A673 (cell line): ENCODE data around the gene C12orf42. TPM values are rescaled to one million over a fixed set of nuclear protein-coding genes. Genes with fewer than 3 reads are reported as not detected.

ENCODE experiments used
- BruUV-seq: library from RNA; stranded (reverse); fragments of 400-500 nt; replicated peaks from 2 replicates; lab custom pipeline; 2021; lab: Mats Ljungman, UMichigan
- CTCF ChIA-PET: fragments of 300-600 bp; sonication (Branson Sonifier 250); formaldehyde crosslinking; loops from one replicate; lab custom pipeline; 2022; ENCODE audit warnings: antibody characterized with exemption; lab: Charles Lee
- POLR2A ChIA-PET: fragments of 300-600 bp; sonication (Branson Sonifier 250); formaldehyde crosslinking; loops from one replicate; lab custom pipeline; 2022; ENCODE audit warnings: antibody characterized with exemption; ENCODE audit not compliant: low non-redundant PET; lab: Charles Lee
- DNase-seq: peaks from one replicate; pipeline ENCODE4 v3.0.0-alpha.2; 2015; ENCODE audit warnings: low spot score
- H3K27ac ChIP-seq: fragments of 200-600 bp; sonication (generic); 2 replicates; pipeline ENCODE4 v1.5.1; 2016; ENCODE audit warnings: mixed run types, low read depth, mild to moderate bottlenecking, mixed read lengths, antibody characterized with exemption, low read length; ENCODE audit not compliant: poor library complexity, severe bottlenecking
- H3K27me3 ChIP-seq: fragments of 200-600 bp; sonication (generic); replicated peaks from 2 replicates; pipeline ENCODE4 v1.6.1; 2017; ENCODE audit warnings: mixed run types, low read depth, mild to moderate bottlenecking, mixed read lengths, antibody characterized with exemption, low read length; ENCODE audit not compliant: insufficient read depth, poor library complexity
- H3K36me3 ChIP-seq: fragments of 200-600 bp; sonication (generic); 2 replicates; pipeline ENCODE4 v1.6.1; 2016; ENCODE audit warnings: mixed run types, mild to moderate bottlenecking, mixed read lengths, antibody characterized with exemption, low read length; ENCODE audit not compliant: insufficient read depth, poor library complexity, severe bottlenecking
- H3K4me1 ChIP-seq: fragments of 200-600 bp; sonication (generic); 2 replicates; pipeline ENCODE4 v1.6.1; 2017; ENCODE audit warnings: mixed run types, mild to moderate bottlenecking, mixed read lengths, antibody characterized with exemption, low read length; ENCODE audit not compliant: insufficient read depth, poor library complexity, severe bottlenecking
- H3K4me3 ChIP-seq: fragments of 200-600 bp; sonication (generic); 2 replicates; pipeline ENCODE4 v1.5.1; 2016; ENCODE audit warnings: low read depth, mixed run types, mild to moderate bottlenecking, mixed read lengths, low read length; ENCODE audit not compliant: poor library complexity, severe bottlenecking
- H3K9me3 ChIP-seq: fragments of 200-600 bp; sonication (generic); 2 replicates; pipeline ENCODE4 v1.6.1; 2016; ENCODE audit warnings: mixed run types, low read depth, mild to moderate bottlenecking, mixed read lengths, antibody characterized with exemption, low read length; ENCODE audit not compliant: poor library complexity, severe bottlenecking
- EZH2 ChIP-seq: fragments of 200-600 bp; sonication (generic); IDR thresholded peaks from 2 replicates; pipeline ENCODE4 v1.6.1; 2017; ENCODE audit warnings: borderline replicate concordance, low read depth, mild to moderate bottlenecking, mixed read lengths, antibody characterized with exemption, low read length; ENCODE audit not compliant: poor library complexity, severe bottlenecking
- intact Hi-C: fragments of 100-400 bp; cut with micrococcal nuclease; formaldehyde crosslinking; loops from one replicate; pipeline ENCODE4 v1.10.0; 2022; ENCODE audit not compliant: unreplicated experiment
- total RNA-seq: library from RNA; stranded (reverse); gene quantifications from 2 replicates; pipeline ENCODE4 v1.2.3, GENCODE V29; 2021
- TF ChIP-seq, protein P1 (sequence below): fragments of 300-800, 200-600 bp; sonication (generic); conservative IDR thresholded peaks from 2 replicates; pipeline ENCODE4 v1.5.1; 2017; ENCODE audit warnings: low read depth, mild to moderate bottlenecking, antibody characterized with exemption, low read length, moderate library complexity, mixed read lengths

The C12orf42 gene
- total RNA-seq, 1 experiment from 2014 or later = not detected

DNA sequence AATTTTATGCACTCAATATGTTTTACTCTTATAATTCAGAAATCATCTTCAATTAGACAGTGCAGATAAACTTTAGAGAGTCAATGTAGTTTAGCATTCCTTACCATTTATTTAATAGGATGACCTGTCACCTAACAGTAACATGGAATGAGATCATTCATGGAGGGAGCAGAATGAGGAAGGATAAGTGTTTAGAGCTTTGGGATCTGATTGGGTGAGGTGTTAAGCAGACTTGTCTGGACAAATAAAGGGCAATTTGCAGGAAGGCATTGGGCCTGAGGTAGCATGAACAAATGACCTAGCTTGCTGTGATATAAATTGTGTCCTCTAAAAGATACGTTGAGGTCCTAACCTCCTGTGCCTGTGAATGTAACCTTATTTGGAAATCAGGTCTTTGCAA lies 187.4 kb downstream of the C12orf42 start:
- Histone ChIP-seq H3K27ac (no peak overlapping the region), H3K4me1 (no peaks in the 10 kb centered on the region), H3K36me3 (no peaks in the 10 kb centered on the region), H3K27me3 (peaks cover 11% of the 10 kb centered on the region), H3K9me3 (no peaks in the 10 kb centered on the region), H3K4me3 (no peak overlapping the region)
- intact Hi-C loops = no loop called here
- BruUV-seq = no TSS peak
- no peak for DNase-seq
- ChIA-PET CTCF (no interaction called here), POLR2A (no interaction called here)
- TF ChIP-seq EZH2 = no peak
- TF ChIP-seq, protein P1, sequence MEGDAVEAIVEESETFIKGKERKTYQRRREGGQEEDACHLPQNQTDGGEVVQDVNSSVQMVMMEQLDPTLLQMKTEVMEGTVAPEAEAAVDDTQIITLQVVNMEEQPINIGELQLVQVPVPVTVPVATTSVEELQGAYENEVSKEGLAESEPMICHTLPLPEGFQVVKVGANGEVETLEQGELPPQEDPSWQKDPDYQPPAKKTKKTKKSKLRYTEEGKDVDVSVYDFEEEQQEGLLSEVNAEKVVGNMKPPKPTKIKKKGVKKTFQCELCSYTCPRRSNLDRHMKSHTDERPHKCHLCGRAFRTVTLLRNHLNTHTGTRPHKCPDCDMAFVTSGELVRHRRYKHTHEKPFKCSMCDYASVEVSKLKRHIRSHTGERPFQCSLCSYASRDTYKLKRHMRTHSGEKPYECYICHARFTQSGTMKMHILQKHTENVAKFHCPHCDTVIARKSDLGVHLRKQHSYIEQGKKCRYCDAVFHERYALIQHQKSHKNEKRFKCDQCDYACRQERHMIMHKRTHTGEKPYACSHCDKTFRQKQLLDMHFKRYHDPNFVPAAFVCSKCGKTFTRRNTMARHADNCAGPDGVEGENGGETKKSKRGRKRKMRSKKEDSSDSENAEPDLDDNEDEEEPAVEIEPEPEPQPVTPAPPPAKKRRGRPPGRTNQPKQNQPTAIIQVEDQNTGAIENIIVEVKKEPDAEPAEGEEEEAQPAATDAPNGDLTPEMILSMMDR = no peak

DNA sequence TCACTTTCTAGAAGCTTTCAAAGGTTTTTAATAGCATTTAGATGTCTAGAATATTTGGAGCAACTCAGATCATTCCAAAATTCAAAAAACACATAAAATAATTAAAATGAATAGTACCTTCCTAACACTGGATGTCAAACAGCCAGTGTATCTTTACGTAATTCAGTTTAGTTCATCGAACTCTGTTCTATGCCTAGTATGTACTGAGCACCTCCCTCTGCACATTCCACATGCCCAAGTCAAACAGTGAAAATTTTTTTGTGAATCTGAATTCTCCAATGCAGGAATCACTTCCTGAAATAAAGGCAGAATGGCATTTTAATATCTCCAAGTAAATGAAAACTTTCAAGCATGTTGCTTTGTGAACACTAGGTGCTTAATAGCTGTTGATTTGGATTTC lies 192.3 kb downstream of the C12orf42 start:
- Histone ChIP-seq H3K4me3 (no peak overlapping the region), H3K27me3 (peaks cover 44% of the 10 kb centered on the region), H3K9me3 (no peaks in the 10 kb centered on the region), H3K27ac (no peak overlapping the region), H3K4me1 (no peaks in the 10 kb centered on the region), H3K36me3 (no peaks in the 10 kb centered on the region)
- no TSS peak for BruUV-seq
- TF ChIP-seq EZH2 = no peak
- TF ChIP-seq, protein P1 = no peak
- ChIA-PET CTCF (no interaction called here), POLR2A (no interaction called here)
- DNase-seq = no peak
- intact Hi-C loops = no loop called here

GRCh38 chr12:103301642-103302591 lies 193.9 kb downstream of the C12orf42 start:
- CTCF ChIA-PET = no interaction called here
- DNase-seq = no peak
- Histone ChIP-seq H3K4me3 (no peak overlapping the region), H3K27ac (no peak overlapping the region), H3K4me1 (no peaks in the 10 kb centered on the region), H3K9me3 (no peaks in the 10 kb centered on the region), H3K36me3 (no peaks in the 10 kb centered on the region), H3K27me3 (peaks cover 44% of the 10 kb centered on the region)
- BruUV-seq = no TSS peak
- TF ChIP-seq EZH2 = no peak
- TF ChIP-seq, protein P1 = no peak
- intact Hi-C loops = no loop called here
- POLR2A ChIA-PET = no interaction called here
